GM20000 (cell line): ENCODE data around the gene RPN1.

ENCODE experiments used
- DNase-seq: peaks from one replicate; pipeline ENCODE4 v3.0.0; 2012; ENCODE audit warnings: low spot score
- TF ChIP-seq, protein P1 (sequence below): IDR thresholded peaks from 2 replicates; pipeline ENCODE4 v1.5.1; 2012; ENCODE audit warnings: mild to moderate bottlenecking, control low read depth; ENCODE audit errors: extremely low read depth, missing control alignments

RPN1 gene

DNA sequence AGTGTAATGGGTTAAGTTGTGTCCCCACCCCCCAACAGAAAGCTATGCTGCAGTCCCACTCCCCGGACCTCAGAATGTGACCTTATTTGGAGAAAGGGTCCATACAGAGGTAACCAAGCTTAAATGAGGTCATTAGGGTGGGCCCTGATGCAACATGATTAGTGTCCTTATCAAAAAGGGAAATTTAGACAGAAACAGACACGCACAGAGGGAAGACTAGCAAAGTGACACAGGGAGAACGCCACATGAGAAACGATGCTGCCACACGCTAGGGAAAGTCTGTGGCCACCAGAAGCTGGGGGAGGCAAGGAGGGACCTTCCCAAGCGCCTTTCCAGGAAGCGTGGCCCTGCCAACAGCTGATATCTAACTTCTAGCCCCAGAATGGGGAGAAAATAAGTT, 65.4 kb downstream of the RPN1 start:
- TF ChIP-seq, protein P1, sequence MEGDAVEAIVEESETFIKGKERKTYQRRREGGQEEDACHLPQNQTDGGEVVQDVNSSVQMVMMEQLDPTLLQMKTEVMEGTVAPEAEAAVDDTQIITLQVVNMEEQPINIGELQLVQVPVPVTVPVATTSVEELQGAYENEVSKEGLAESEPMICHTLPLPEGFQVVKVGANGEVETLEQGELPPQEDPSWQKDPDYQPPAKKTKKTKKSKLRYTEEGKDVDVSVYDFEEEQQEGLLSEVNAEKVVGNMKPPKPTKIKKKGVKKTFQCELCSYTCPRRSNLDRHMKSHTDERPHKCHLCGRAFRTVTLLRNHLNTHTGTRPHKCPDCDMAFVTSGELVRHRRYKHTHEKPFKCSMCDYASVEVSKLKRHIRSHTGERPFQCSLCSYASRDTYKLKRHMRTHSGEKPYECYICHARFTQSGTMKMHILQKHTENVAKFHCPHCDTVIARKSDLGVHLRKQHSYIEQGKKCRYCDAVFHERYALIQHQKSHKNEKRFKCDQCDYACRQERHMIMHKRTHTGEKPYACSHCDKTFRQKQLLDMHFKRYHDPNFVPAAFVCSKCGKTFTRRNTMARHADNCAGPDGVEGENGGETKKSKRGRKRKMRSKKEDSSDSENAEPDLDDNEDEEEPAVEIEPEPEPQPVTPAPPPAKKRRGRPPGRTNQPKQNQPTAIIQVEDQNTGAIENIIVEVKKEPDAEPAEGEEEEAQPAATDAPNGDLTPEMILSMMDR: no peak
- DNase-seq: no peak

- TF ChIP-seq, protein P1: peak; percentile 9
- no peak for DNase-seq
Observed at GRCh38 chr3:128584412-128585020, 66.1 kb downstream of the RPN1 start.

DNA sequence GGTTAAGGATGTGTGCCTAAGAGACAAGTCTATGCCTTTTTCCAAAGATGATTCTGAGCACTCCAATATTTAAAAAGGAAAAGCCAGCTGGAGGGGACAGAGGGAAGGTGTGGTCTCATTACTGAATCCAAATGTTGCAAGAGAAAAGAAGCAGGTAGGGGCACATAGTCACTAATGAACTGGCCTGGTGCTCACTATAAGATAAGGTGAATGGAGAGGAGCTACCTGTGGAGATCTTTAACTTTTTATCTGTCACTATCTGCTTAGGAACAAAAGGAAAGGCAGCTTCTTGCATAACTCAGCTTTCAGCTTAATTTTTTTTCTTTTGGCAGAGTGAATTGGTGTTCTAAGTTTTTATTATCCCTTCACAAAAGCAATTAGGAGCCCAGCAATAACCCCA, 69.1 kb downstream of the RPN1 start:
- TF ChIP-seq, protein P1: no peak
- no peak for DNase-seq

DNA sequence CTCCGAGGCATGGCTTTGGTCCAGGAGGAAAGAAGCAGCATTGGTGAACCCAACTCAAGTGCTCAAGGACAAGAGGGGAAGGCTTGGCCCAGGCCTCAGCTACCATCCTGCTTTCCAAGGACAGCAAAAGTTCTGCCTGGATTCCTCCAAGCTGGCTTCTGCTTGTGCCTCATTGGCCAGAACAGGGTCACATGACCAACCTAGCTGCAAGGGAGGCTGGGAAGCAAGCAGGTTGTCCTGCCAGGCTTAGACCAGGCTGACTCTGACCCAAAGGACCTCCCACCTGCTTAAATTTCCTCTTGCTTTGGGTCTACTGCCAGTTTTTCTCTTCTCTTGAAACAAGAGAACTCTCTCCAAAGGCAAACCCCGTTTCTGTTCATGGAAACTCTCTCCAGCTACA, 70.7 kb downstream of the RPN1 start:
- no peak for DNase-seq
- TF ChIP-seq, protein P1: no peak

GRCh38 chr3:128578346-128578745, 72.3 kb downstream of the RPN1 start:
- no peak for DNase-seq
- TF ChIP-seq, protein P1: no peak

DNA sequence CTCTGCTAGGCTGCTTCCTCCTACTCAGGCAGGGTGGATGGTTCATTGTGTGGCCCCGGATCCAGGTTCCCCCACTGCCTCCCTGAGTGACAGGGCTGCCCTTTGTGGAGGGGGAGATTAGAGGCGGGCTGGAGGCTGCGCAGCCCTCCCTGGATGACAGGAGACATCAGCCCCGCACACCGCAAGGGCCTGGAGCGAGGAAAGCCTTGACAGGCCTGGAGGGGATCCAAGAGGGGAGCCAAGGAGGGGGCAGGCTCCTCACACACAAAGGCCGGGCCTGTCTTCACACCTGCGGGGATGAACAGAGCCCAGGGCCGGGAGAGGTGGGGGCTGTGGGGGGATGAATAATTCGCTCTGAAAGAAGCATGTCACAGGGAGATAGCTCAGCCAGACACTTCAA, 72.9 kb downstream of the RPN1 start:
- TF ChIP-seq, protein P1: no peak
- DNase-seq: no peak

- TF ChIP-seq, protein P1: no peak
- DNase-seq: no peak
Observed at GRCh38 chr3:128576290-128576689, 74.3 kb downstream of the RPN1 start.
